HepG2 (cell line): ENCODE results near the gene PSMB10. TPM values are rescaled to one million over a fixed set of nuclear protein-coding genes. Genes with fewer than 3 reads are reported as not detected.
A peak's percentile ranks its signal among the peaks of the same experiment; 100 is the strongest.

Experiments
- ARNT ChIP-seq: fragments of 450-650 bp; IDR thresholded peaks from 2 replicates; pipeline ENCODE4 v1.6.1; 2017
- ATM ChIP-seq: fragments of 450-650 bp; IDR thresholded peaks from 2 replicates; pipeline ENCODE4 v1.7.1; 2017; ENCODE audit warnings: mild to moderate bottlenecking, borderline replicate concordance
- BCL6 ChIP-seq: IDR thresholded peaks from 2 replicates; pipeline ENCODE4 v1.6.1; 2016; ENCODE audit warnings: missing genetic modification reagents, missing compliant biosample characterization
- CBX2 ChIP-seq, 2 experiments: fragments of 200-600 bp in 1 of 2; sonication (generic); formaldehyde crosslinking in 1 of 2; IDR thresholded peaks; 2 replicates each; pipeline versions ENCODE4 v1.7.0 to v1.8.1; 2018 to 2022; ENCODE audit warnings: low read depth in 2 of 2, low read length in 1 of 2, mild to moderate bottlenecking in 1 of 2, missing genetic modification reagents in 1 of 2
- CEBPG ChIP-seq: IDR thresholded peaks from 2 replicates; pipeline ENCODE4 v1.6.1; 2016
- EED ChIP-seq: sonication (generic); formaldehyde crosslinking; IDR thresholded peaks from 2 replicates; pipeline ENCODE4 v1.5.0; 2020; ENCODE audit warnings: mild to moderate bottlenecking, missing genetic modification reagents
- FOXA1 ChIP-seq, 2 experiments: fragments of 450-650 bp in 1 of 2; sonication (generic) in 1 of 2; formaldehyde crosslinking in 1 of 2; IDR thresholded peaks; 2 replicates each; pipeline versions ENCODE4 v1.4.0 to v1.6.1; 2016 to 2020; ENCODE audit warnings: missing genetic modification reagents in 1 of 2
- GATAD2A ChIP-seq: IDR thresholded peaks from 2 replicates; pipeline ENCODE4 v1.6.1; 2016
- HCFC1 ChIP-seq: fragments of 150-350 bp; IDR thresholded peaks from 2 replicates; pipeline ENCODE4 v1.6.1; 2014; ENCODE audit warnings: low read depth, low read length
- HDAC1 ChIP-seq: sonication (generic); formaldehyde crosslinking; IDR thresholded peaks from 2 replicates; pipeline ENCODE4 v1.5.1; 2020; ENCODE audit warnings: mild to moderate bottlenecking, missing genetic modification reagents
- IRF2 ChIP-seq: IDR thresholded peaks from 2 replicates; pipeline ENCODE4 v1.6.1; 2018; ENCODE audit warnings: missing genetic modification reagents, missing compliant biosample characterization
- KDM6A ChIP-seq: IDR thresholded peaks from 2 replicates; pipeline ENCODE4 v1.6.1; 2016; ENCODE audit warnings: low read depth
- NCOA2 ChIP-seq: sonication (generic); formaldehyde crosslinking; IDR thresholded peaks from 2 replicates; pipeline ENCODE4 v1.8.0; 2022; ENCODE audit warnings: inconsistent platforms
- NR3C1 ChIP-seq: sonication (generic); formaldehyde crosslinking; IDR thresholded peaks from 2 replicates; pipeline ENCODE4 v1.4.0; 2020; ENCODE audit warnings: missing genetic modification reagents
- PHF20 ChIP-seq: sonication (generic); formaldehyde crosslinking; IDR thresholded peaks from 2 replicates; pipeline ENCODE4 v1.5.0; 2020; ENCODE audit warnings: mild to moderate bottlenecking, missing genetic modification reagents
- RFX3 ChIP-seq: IDR thresholded peaks from 2 replicates; pipeline ENCODE4 v1.6.1; 2016; ENCODE audit warnings: missing biosample characterization, missing genetic modification reagents
- RXRA ChIP-seq: sonication (generic); formaldehyde crosslinking; IDR thresholded peaks from 2 replicates; pipeline ENCODE4 v1.5.1; 2020; ENCODE audit warnings: missing genetic modification reagents
- SIN3A ChIP-seq: IDR thresholded peaks from 2 replicates; pipeline ENCODE4 v1.6.1; 2011; ENCODE audit warnings: low read depth, mild to moderate bottlenecking, control low read depth, low read length, borderline replicate concordance
- SOX5 ChIP-seq: IDR thresholded peaks from 2 replicates; pipeline ENCODE4 v1.6.1; 2016; ENCODE audit warnings: borderline replicate concordance
- SUZ12 ChIP-seq: fragments of 150-350 bp; IDR thresholded peaks from 2 replicates; pipeline ENCODE4 v1.6.1; 2014; ENCODE audit warnings: low read depth, low read length
- TP53 ChIP-seq: sonication (generic); formaldehyde crosslinking; conservative IDR thresholded peaks from 2 replicates; pipeline ENCODE4 v1.4.0; 2020; ENCODE audit warnings: missing genetic modification reagents
- TRIM24 ChIP-seq: sonication (generic); formaldehyde crosslinking; IDR thresholded peaks from 2 replicates; pipeline ENCODE4 v1.8.0; 2022; ENCODE audit warnings: mild to moderate bottlenecking, missing genetic modification reagents
- ZNF160 ChIP-seq: sonication (generic); formaldehyde crosslinking; IDR thresholded peaks from 2 replicates; pipeline ENCODE4 v1.8.0; 2022; ENCODE audit warnings: mild to moderate bottlenecking, inconsistent platforms, missing genetic modification reagents
- ZNF274 ChIP-seq: sonication (generic); formaldehyde crosslinking; IDR thresholded peaks from 2 replicates; pipeline ENCODE4 v1.5.1; 2020; ENCODE audit warnings: mild to moderate bottlenecking, missing genetic modification reagents
- polyA plus RNA-seq, 8 experiments: library from polyadenylated mRNA; depleted of rRNA in 3 of 8; stranded (reverse) in 7 of 8; unstranded in 1 of 8; fragments of >200 nt; fragmentation: Illumina TruSeq in 4 of 8; extraction: Trizol in 4 of 8; gene quantifications; 2 replicates each; pipeline versions ENCODE4 v1.2.1 to v1.2.3, GENCODE V29; 2011 to 2016; ENCODE audit warnings: low read depth in 4 of 8, missing spikeins in 1 of 8, mixed read lengths in 1 of 8; ENCODE audit not compliant: insufficient read depth in 1 of 8
- total RNA-seq, 5 experiments: library from RNA; depleted of rRNA; stranded (reverse); fragments of >200 nt; fragmentation: Illumina TruSeq; extraction: Trizol; gene quantifications; 2 replicates each; pipeline ENCODE4 v1.2.3, GENCODE V29; 2016; ENCODE audit warnings: low read depth in 1 of 5
- TF ChIP-seq, protein P1 (sequence below): sonication (generic); formaldehyde crosslinking; IDR thresholded peaks from 2 replicates; pipeline ENCODE4 v1.4.0; 2020; ENCODE audit warnings: missing genetic modification reagents, low read depth, mild to moderate bottlenecking, borderline replicate concordance
- TF ChIP-seq, protein P2 (sequence below): sonication (generic); formaldehyde crosslinking; IDR thresholded peaks from 2 replicates; pipeline ENCODE4 v1.8.0; 2022; ENCODE audit warnings: missing genetic modification reagents, mild to moderate bottlenecking, borderline replicate concordance
- TF ChIP-seq, protein P3 (sequence below): IDR thresholded peaks from 2 replicates; pipeline ENCODE4 v1.6.1; 2012; ENCODE audit warnings: low read length, improper control_type of control experiment

PSMB10 gene
- total and polyA plus RNA-seq, 2 of the 13 experiments (the other 11 are each of a cell fraction or from before 2014, with no cell fraction given) = 12.7 to 65.9 TPM

DNA sequence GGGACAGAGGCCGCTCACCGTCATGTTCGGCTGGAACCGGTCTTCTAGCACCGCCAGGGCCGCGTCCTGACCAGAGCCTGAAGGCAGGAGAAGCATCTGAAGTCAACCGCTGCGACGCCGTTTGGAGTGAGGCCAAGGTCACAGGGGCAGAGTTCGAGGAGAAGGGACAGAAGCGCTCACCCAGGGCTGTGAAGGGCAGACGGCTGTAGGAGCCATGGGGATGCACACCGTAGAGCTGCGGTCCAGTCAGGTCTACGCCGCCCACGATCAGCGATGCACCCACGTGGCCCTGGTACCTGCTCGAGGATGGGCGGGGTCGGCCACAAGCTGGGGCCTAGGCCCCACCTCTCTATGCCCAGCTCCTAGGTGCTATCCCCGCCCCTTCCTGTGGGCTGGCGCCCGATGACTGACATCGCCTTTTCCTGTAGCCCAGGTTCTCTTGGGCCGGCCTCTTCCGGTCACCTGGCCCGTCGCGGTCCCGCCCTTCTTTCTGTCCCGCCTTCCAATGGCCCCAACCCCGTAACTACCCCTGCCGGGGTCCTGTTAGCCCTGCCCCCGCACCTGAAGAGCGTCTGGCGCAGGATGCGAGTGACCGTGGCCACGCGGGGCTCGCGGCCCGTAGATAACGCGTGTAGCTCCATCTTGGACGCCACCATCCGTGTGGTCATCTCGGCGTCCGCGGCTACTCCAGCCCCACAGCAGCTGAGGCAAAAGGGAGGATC is 1.1 kb downstream of the PSMB10 start (continued):
- TF ChIP-seq NR3C1 (CRISPR knock-in tag) (no peak), CBX2 (IDR thresholded peaks at IDR 0.05; ENCODE audit: low read depth, low read length) (no peak), CBX2 (CRISPR knock-in tag; IDR thresholded peaks at IDR 0.05; ENCODE audit: low read depth) (no peak), SIN3A (peak; percentile 98), RXRA (peak; percentile 50), SUZ12 (no peak), NCOA2 (CRISPR knock-in tag) (no peak; the same call in 1 of the 2 replicates), ZNF274 (CRISPR knock-in tag) (peak; percentile 93), ATM (no peak), ZNF160 (CRISPR knock-in tag) (peak; percentile 88), HCFC1 (peak; percentile 48; the same call in 1 of the 2 replicates), EED (no peak), GATAD2A (CRISPR knock-in tag) (peak; percentile 28), RFX3 (CRISPR knock-in tag) (no peak), ARNT (no peak), TRIM24 (CRISPR knock-in tag) (no peak), HDAC1 (CRISPR knock-in tag) (peak; percentile 76), FOXA1 (IDR thresholded peaks at IDR 0.05) (no peak), FOXA1 (CRISPR knock-in tag; IDR thresholded peaks at IDR 0.05) (peak; percentile 7; the same call in 1 of the 2 replicates), IRF2 (CRISPR knock-in tag) (peak; percentile 82), TP53 (CRISPR knock-in tag) (peak; percentile 75; the same call in 1 of the 2 replicates), SOX5 (CRISPR knock-in tag) (peak; percentile 56; the same call in 1 of the 2 replicates), CEBPG (0 out of 2 replicates have a peak, but pooled peaks have one; percentile 6), PHF20 (CRISPR knock-in tag) (peak; percentile 79), KDM6A (CRISPR knock-in tag) (0 out of 2 replicates have a peak, but pooled peaks have one; percentile 12), BCL6 (CRISPR knock-in tag) (peak; percentile 55)
- TF ChIP-seq, protein P1, sequence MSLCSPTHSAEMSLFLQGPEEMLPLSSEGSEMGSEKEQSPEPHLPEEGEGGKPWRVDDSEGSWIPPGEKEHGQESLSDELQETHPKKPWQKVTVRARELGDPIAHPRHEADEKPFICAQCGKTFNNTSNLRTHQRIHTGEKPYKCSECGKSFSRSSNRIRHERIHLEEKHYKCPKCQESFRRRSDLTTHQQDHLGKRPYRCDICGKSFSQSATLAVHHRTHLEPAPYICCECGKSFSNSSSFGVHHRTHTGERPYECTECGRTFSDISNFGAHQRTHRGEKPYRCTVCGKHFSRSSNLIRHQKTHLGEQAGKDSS (CRISPR knock-in tag) = peak; percentile 95
- TF ChIP-seq, protein P2, sequence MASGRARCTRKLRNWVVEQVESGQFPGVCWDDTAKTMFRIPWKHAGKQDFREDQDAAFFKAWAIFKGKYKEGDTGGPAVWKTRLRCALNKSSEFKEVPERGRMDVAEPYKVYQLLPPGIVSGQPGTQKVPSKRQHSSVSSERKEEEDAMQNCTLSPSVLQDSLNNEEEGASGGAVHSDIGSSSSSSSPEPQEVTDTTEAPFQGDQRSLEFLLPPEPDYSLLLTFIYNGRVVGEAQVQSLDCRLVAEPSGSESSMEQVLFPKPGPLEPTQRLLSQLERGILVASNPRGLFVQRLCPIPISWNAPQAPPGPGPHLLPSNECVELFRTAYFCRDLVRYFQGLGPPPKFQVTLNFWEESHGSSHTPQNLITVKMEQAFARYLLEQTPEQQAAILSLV = peak; percentile 79
- TF ChIP-seq, protein P3, sequence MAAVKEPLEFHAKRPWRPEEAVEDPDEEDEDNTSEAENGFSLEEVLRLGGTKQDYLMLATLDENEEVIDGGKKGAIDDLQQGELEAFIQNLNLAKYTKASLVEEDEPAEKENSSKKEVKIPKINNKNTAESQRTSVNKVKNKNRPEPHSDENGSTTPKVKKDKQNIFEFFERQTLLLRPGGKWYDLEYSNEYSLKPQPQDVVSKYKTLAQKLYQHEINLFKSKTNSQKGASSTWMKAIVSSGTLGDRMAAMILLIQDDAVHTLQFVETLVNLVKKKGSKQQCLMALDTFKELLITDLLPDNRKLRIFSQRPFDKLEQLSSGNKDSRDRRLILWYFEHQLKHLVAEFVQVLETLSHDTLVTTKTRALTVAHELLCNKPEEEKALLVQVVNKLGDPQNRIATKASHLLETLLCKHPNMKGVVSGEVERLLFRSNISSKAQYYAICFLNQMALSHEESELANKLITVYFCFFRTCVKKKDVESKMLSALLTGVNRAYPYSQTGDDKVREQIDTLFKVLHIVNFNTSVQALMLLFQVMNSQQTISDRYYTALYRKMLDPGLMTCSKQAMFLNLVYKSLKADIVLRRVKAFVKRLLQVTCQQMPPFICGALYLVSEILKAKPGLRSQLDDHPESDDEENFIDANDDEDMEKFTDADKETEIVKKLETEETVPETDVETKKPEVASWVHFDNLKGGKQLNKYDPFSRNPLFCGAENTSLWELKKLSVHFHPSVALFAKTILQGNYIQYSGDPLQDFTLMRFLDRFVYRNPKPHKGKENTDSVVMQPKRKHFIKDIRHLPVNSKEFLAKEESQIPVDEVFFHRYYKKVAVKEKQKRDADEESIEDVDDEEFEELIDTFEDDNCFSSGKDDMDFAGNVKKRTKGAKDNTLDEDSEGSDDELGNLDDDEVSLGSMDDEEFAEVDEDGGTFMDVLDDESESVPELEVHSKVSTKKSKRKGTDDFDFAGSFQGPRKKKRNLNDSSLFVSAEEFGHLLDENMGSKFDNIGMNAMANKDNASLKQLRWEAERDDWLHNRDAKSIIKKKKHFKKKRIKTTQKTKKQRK = no peak
